Osteocyte (in vitro differentiated cells): ENCODE measurements around the gene IL36A. TPM values are rescaled to one million over a fixed set of nuclear protein-coding genes. Genes with fewer than 3 reads are reported as not detected.

ENCODE experiments used
- DNase-seq: peaks from one replicate; pipeline ENCODE4 v3.0.0; 2021; ENCODE audit warnings: mixed read lengths; ENCODE audit not compliant: unreplicated experiment; ENCODE audit errors: extremely low spot score
- H3K27ac Mint-ChIP-seq: one replicate; pipeline ENCODE4 v1.8.0; 2021; ENCODE audit warnings: mild to moderate bottlenecking, mixed read lengths; ENCODE audit not compliant: unreplicated experiment
- H3K27me3 Mint-ChIP-seq: one replicate; pipeline ENCODE4 v1.8.0; 2021; ENCODE audit warnings: mixed read lengths; ENCODE audit not compliant: unreplicated experiment
- H3K36me3 Mint-ChIP-seq: one replicate; pipeline ENCODE4 v1.8.0; 2021; ENCODE audit warnings: mixed read lengths; ENCODE audit not compliant: unreplicated experiment
- H3K4me1 Mint-ChIP-seq: one replicate; pipeline ENCODE4 v1.8.0; 2021; ENCODE audit warnings: mixed read lengths; ENCODE audit not compliant: unreplicated experiment
- H3K4me3 Mint-ChIP-seq: one replicate; pipeline ENCODE4 v1.8.0; 2021; ENCODE audit warnings: mild to moderate bottlenecking, moderate library complexity, mixed read lengths; ENCODE audit not compliant: unreplicated experiment
- H3K9me3 Mint-ChIP-seq: one replicate; pipeline ENCODE4 v1.8.0; 2021; ENCODE audit warnings: mixed read lengths; ENCODE audit not compliant: unreplicated experiment
- total RNA-seq: library from RNA; stranded (reverse); gene quantifications from 2 replicates; pipeline ENCODE4 v1.2.1, GENCODE V29; 2021
- TF ChIP-seq, protein P1 (sequence below): fragments of 200-600 bp; sonication (generic); IDR thresholded peaks from 2 replicates; pipeline ENCODE4 v1.5.0; 2021; ENCODE audit warnings: antibody characterized with exemption, mild to moderate bottlenecking, moderate library complexity

IL36A gene
- total RNA-seq, 1 donor from 2014 or later, result not detected

DNA sequence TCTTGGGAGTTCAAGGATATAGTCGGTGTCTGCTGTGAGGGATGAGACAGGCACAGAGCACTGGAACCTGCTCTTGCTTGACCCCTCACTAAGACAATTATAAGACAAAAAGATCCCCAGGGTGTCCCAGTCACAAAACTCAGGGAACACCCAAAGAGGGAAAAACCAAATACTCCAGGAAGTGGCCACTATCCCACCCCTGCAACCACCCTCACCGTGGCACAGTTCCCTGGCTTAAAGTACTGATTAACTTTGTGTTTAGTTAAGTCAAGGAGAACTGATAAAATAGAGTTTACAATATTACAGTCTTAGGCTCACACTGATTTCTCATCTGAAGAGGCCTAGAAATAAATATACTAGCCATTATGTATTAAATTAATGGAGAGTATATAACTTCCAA, 33.9 kb downstream of the IL36A start:
- peaks cover 72% of the 10 kb centered on the region for H3K27me3 Mint-ChIP-seq
- no peak for DNase-seq
- TF ChIP-seq, protein P1, sequence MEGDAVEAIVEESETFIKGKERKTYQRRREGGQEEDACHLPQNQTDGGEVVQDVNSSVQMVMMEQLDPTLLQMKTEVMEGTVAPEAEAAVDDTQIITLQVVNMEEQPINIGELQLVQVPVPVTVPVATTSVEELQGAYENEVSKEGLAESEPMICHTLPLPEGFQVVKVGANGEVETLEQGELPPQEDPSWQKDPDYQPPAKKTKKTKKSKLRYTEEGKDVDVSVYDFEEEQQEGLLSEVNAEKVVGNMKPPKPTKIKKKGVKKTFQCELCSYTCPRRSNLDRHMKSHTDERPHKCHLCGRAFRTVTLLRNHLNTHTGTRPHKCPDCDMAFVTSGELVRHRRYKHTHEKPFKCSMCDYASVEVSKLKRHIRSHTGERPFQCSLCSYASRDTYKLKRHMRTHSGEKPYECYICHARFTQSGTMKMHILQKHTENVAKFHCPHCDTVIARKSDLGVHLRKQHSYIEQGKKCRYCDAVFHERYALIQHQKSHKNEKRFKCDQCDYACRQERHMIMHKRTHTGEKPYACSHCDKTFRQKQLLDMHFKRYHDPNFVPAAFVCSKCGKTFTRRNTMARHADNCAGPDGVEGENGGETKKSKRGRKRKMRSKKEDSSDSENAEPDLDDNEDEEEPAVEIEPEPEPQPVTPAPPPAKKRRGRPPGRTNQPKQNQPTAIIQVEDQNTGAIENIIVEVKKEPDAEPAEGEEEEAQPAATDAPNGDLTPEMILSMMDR, result no peak
- H3K4me3 Mint-ChIP-seq, result no peak overlapping the region
- no peaks in the 10 kb centered on the region for H3K9me3 Mint-ChIP-seq
- H3K4me1 Mint-ChIP-seq, result no peaks in the 10 kb centered on the region
- H3K27ac Mint-ChIP-seq, result no peak overlapping the region
- H3K36me3 Mint-ChIP-seq, result no peaks in the 10 kb centered on the region

DNA sequence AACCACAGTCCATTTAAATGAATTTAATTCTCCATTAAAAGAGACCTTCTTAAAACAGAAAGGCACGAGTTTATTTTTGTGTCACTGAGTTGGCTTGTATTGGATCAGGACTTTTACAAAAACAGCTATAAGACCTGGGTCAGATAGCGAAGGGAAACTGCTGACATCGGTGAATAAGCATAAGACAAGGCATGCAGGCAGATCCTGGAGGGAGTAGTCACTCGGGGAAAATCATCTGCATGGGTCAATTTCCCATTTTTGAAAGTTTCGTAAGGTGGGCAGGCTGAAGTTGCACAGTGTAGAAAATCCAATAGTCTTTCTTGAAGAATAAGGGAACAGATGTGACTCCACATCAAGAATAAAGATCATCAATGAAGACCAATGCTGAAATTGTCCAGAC, 34.5 kb downstream of the IL36A start:
- H3K4me3 Mint-ChIP-seq, result no peak overlapping the region
- peak; percentile 3 for DNase-seq
- no peaks in the 10 kb centered on the region for H3K36me3 Mint-ChIP-seq
- H3K27me3 Mint-ChIP-seq, result peaks cover 71% of the 10 kb centered on the region
- no peaks in the 10 kb centered on the region for H3K9me3 Mint-ChIP-seq
- TF ChIP-seq, protein P1, result no peak
- no peak overlapping the region for H3K27ac Mint-ChIP-seq
- no peaks in the 10 kb centered on the region for H3K4me1 Mint-ChIP-seq

DNA sequence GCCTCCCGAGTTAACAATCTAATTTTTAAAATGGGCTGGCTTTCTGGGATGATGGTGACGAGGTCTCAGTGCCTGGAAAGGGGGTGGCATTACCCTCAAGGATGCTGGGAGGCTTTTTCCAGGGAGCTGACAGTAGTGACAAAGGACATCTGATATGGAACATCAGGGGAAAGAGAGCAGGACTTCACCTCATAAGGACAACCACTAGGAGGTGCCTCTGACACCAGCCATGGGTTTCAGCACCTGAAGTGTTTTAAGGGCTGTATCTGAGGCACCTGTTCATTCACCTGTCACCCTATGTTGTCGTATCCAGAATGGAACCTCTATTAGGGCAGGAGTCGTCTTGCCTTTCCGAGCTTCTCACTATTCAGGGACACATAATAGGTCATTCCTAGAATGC, 36.6 kb downstream of the IL36A start:
- Mint-ChIP-seq H3K27ac (no peak overlapping the region), H3K4me1 (no peaks in the 10 kb centered on the region), H3K36me3 (no peaks in the 10 kb centered on the region), H3K9me3 (no peaks in the 10 kb centered on the region), H3K4me3 (no peak overlapping the region), H3K27me3 (peaks cover 71% of the 10 kb centered on the region)
- TF ChIP-seq, protein P1, result no peak
- peak; percentile 32 for DNase-seq

DNA sequence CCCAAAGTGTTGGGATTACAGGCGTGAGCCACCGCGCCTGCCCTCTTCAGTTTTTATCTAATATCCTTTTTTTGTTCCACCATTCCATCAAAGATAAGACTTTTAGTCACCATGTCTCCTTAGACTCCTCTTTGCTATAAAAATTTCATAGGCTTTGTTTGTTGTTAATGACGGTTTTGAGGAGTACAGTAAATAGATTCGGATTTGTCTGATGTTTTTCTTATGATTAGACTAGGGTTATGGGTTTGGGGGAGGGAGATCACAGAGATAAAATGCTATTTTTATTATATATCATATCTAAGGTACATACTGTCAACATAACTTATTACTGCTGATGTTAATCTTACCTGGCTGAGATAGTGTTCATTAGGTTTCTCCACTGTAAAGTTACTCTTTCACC, 41.2 kb downstream of the IL36A start:
- Mint-ChIP-seq H3K36me3 (no peaks in the 10 kb centered on the region), H3K4me3 (no peak overlapping the region), H3K27me3 (peaks cover 55% of the 10 kb centered on the region), H3K27ac (no peak overlapping the region), H3K9me3 (no peaks in the 10 kb centered on the region), H3K4me1 (no peaks in the 10 kb centered on the region)
- TF ChIP-seq, protein P1, result no peak
- DNase-seq, result no peak

DNA sequence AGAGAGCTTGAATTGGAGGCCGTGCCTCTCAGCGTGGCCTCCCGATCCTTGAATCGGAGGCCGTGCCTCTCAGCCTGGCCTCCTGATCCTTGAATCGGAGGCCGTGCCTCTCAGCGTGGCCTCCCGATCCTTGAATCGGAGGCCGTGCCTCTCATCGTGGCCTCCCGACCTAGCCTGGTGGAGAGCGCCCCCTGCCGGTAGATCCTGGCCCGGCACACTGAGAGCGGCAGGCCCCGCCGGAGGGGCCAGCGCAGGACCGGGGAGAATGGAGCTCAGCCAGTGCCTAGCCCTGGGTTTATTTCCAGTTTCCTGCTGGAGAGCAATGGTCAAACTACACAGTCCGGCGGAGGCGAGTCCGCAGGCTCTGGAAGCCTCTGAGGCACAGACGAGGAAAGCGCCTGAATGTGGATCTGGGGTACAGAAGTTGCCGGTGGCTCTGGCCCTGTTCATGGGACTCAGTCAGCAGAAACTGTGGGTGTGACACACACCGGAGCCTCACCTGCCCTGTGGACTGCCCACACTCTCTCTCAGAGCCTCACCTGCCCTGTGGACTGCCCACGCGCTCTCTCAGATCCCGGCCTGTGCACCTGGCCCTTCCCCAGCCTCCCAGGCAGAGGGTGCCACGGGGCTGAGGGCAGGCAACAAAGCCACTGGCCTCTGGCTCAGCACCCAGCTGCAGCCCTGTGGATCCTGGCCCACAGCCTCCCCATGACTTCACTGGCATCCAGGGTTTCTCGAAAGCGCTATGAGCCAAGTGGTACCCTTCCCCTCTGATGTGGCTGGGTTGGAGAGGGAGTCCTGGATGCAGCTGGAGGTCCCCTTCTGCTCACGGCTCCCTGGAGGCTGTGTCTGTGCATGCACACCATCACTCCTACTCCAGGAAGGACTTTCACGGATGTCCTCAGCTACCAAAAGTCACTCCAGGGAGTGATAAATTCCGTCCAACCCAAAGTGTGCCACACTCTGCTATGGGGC, 45.9 kb downstream of the IL36A start:
- peak; percentile 81 for DNase-seq
- no peak overlapping the region for H3K4me3 Mint-ChIP-seq

More for the DNA sequence above, 45.9 kb downstream of the IL36A start:
- Mint-ChIP-seq H3K9me3 (peaks cover 9% of the 10 kb centered on the region), H3K27me3 (peaks cover 34% of the 10 kb centered on the region), H3K27ac (no peak overlapping the region), H3K4me1 (no peaks in the 10 kb centered on the region), H3K36me3 (no peaks in the 10 kb centered on the region)
- TF ChIP-seq, protein P1, result no peak
